Trophoblast cell (in vitro differentiated cells and primary cell): ENCODE results near the gene IKZF2.
"Not testable (repeated sequence)": the region's sequence is repeated elsewhere in the genome, so short reads cannot be mapped to it uniquely, and the experiment has no call there.

ENCODE experiments used
- DNase-seq, 2 donors: peaks; one replicate each; pipeline ENCODE4 v3.0.0-alpha.2; 2016
- H2AFZ ChIP-seq: 2 replicates; pipeline ENCODE4 v1.6.1; 2013; ENCODE audit warnings: low read length, moderate library complexity, mild to moderate bottlenecking; ENCODE audit not compliant: insufficient read depth, poor library complexity
- H2AK5ac ChIP-seq: 2 replicates; pipeline ENCODE4 v1.6.1; 2013; ENCODE audit warnings: mild to moderate bottlenecking, low read length
- H2BK120ac ChIP-seq: 2 replicates; pipeline ENCODE4 v1.6.1; 2013; ENCODE audit warnings: low read length, mild to moderate bottlenecking, moderate library complexity; ENCODE audit not compliant: insufficient read depth, poor library complexity
- H2BK12ac ChIP-seq: 2 replicates; pipeline ENCODE4 v1.6.1; 2013; ENCODE audit warnings: mild to moderate bottlenecking, low read length, moderate library complexity
- H2BK5ac ChIP-seq: 2 replicates; pipeline ENCODE4 v1.6.1; 2013; ENCODE audit warnings: low read length, low read depth, moderate library complexity, mild to moderate bottlenecking; ENCODE audit not compliant: poor library complexity
- H3K14ac ChIP-seq: 2 replicates; pipeline ENCODE4 v1.6.1; 2013; ENCODE audit warnings: mild to moderate bottlenecking, low read length
- H3K18ac ChIP-seq: 2 replicates; pipeline ENCODE4 v1.6.1; 2013; ENCODE audit warnings: mild to moderate bottlenecking, low read length
- H3K23ac ChIP-seq: 2 replicates; pipeline ENCODE4 v1.6.1; 2013; ENCODE audit warnings: low read length
- H3K27ac ChIP-seq: 2 replicates; pipeline ENCODE4 v1.5.1; 2013; ENCODE audit warnings: low read depth, mild to moderate bottlenecking, inconsistent platforms, low read length, moderate library complexity
- H3K27me3 ChIP-seq: 2 replicates; pipeline ENCODE4 v1.6.1; 2013; ENCODE audit warnings: inconsistent platforms, mild to moderate bottlenecking, low read length, moderate library complexity; ENCODE audit not compliant: insufficient read depth
- H3K36me3 ChIP-seq, 2 experiments: 1 replicate in 1 of 2; 2 replicates in 1 of 2; pipeline ENCODE4 v1.6.1; 2013; ENCODE audit warnings: low read length in 2 of 2, mild to moderate bottlenecking in 2 of 2, moderate library complexity in 1 of 2; ENCODE audit not compliant: insufficient read depth in 2 of 2, control insufficient read depth in 1 of 2
- H3K4ac ChIP-seq: 2 replicates; pipeline ENCODE4 v1.6.1; 2013; ENCODE audit warnings: low read depth, mild to moderate bottlenecking, low read length, moderate library complexity
- H3K4me1 ChIP-seq, 2 experiments: 1 replicate in 1 of 2; 2 replicates in 1 of 2; pipeline ENCODE4 v1.6.1; 2013; ENCODE audit warnings: low read length in 2 of 2, mild to moderate bottlenecking in 2 of 2, moderate library complexity in 1 of 2; ENCODE audit not compliant: insufficient read depth in 2 of 2, control insufficient read depth in 1 of 2
- H3K4me2 ChIP-seq: 2 replicates; pipeline ENCODE4 v1.6.1; 2013; ENCODE audit warnings: inconsistent platforms, mild to moderate bottlenecking, low read length, moderate library complexity
- H3K4me3 ChIP-seq: 2 replicates; pipeline ENCODE4 v1.5.1; 2013; ENCODE audit warnings: mild to moderate bottlenecking, low read depth, low read length, inconsistent platforms
- H3K79me1 ChIP-seq: one replicate; pipeline ENCODE4 v1.6.1; 2013; ENCODE audit warnings: low read length
- H3K79me2 ChIP-seq: 2 replicates; pipeline ENCODE4 v1.6.1; 2013; ENCODE audit warnings: low read length, mild to moderate bottlenecking; ENCODE audit not compliant: control insufficient read depth, insufficient read depth, poor library complexity
- H3K9ac ChIP-seq: 2 replicates; pipeline ENCODE4 v1.6.1; 2013; ENCODE audit warnings: mild to moderate bottlenecking, low read length
- H3K9me3 ChIP-seq: 2 replicates; pipeline ENCODE4 v1.6.1; 2013; ENCODE audit warnings: low read depth, mild to moderate bottlenecking, control low read depth, inconsistent platforms, low read length; ENCODE audit not compliant: insufficient read depth
- H4K12ac ChIP-seq: 2 replicates; pipeline ENCODE4 v1.6.1; 2013; ENCODE audit warnings: low read depth, mild to moderate bottlenecking, low read length, moderate library complexity
- H4K8ac ChIP-seq: 2 replicates; pipeline ENCODE4 v1.6.1; 2013; ENCODE audit warnings: low read depth, mild to moderate bottlenecking, low read length, moderate library complexity
- H4K91ac ChIP-seq: one replicate; pipeline ENCODE4 v1.6.1; 2013; ENCODE audit warnings: low read depth, mild to moderate bottlenecking, low read length, moderate library complexity
- WGBS: extraction: QIAGEN DNeasy Blood & Tissue Kit; methylation state at CpG from one replicate; pipeline ENCODE4 v1.1.7; 2013; ENCODE audit warnings: missing lambda C conversion rate; ENCODE audit not compliant: insufficient read length, insufficient coverage; ENCODE audit errors: extremely low coverage; 5-methylcytosine and 5-hydroxymethylcytosine counted together

Gene IKZF2

GRCh38 chr2:213020913-213021312 lies 130.5 kb downstream of the IKZF2 start:
- H2BK5ac ChIP-seq, H3K79me1 ChIP-seq, DNase-seq, H3K4me3 ChIP-seq, H3K14ac ChIP-seq, H3K36me3 ChIP-seq, H3K4me2 ChIP-seq, H4K8ac ChIP-seq, H3K9me3 ChIP-seq, H4K91ac ChIP-seq, H3K18ac ChIP-seq, H3K27ac ChIP-seq, H3K4ac ChIP-seq, H3K79me2 ChIP-seq, H2BK12ac ChIP-seq, H3K23ac ChIP-seq, H3K27me3 ChIP-seq, H3K9ac ChIP-seq, H3K4me1 ChIP-seq, H2AK5ac ChIP-seq, H4K12ac ChIP-seq, H2BK120ac ChIP-seq, H2AFZ ChIP-seq: not testable (repeated sequence)
- WGBS = no CpG with 5 or more reads among the region's 6 CpGs

DNA sequence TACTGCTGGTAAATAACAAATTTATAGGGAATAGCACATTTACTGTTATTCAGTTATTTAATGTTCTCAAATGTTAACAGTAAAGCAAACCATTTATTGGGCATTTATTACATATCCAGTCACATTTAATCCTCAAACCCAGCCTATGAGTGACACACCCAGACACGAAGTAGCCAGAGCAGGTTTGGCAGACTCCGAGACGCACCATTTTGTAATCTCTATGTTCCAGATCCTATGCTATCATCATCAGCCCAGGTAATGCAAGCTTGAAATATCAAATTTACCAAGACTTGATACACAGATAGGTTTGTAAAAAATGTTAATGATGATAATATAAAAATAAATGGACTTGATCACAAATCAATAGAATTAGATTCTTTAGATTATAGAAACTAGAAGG lies 131.1 kb downstream of the IKZF2 start:
- DNase-seq = no peak
- Histone ChIP-seq H3K18ac (no peak overlapping the region), H3K14ac (no peak overlapping the region), H2BK5ac (no peak overlapping the region), H3K79me2 (no peaks in the 10 kb centered on the region), H4K91ac (no peak overlapping the region), H2BK120ac (no peak overlapping the region), H3K23ac (no peak overlapping the region), H4K12ac (no peak overlapping the region), H2AK5ac (no peak overlapping the region), H3K27me3 (no peaks in the 10 kb centered on the region), H3K4me1 (no peaks in the 10 kb centered on the region), H3K4me3 (no peak overlapping the region), H4K8ac (no peak overlapping the region), H2BK12ac (no peak overlapping the region), H3K79me1 (no peaks in the 10 kb centered on the region), H3K9me3 (no peaks in the 10 kb centered on the region), H3K9ac (no peak overlapping the region), H3K36me3 (no peaks in the 10 kb centered on the region), H3K4ac (no peak overlapping the region), H2AFZ (no peak overlapping the region), H3K4me2 (no peak overlapping the region), H3K27ac (no peak overlapping the region)
- no CpG with 5 or more reads among the region's 3 CpGs for WGBS

GRCh38 chr2:213019368-213019767 lies 132.0 kb downstream of the IKZF2 start:
- H4K12ac ChIP-seq = no peak overlapping the region
- H2AK5ac ChIP-seq = no peak overlapping the region
- no CpG with 5 or more reads among the region's 2 CpGs for WGBS
- H3K18ac ChIP-seq = no peak overlapping the region
- no peak overlapping the region for H2AFZ ChIP-seq
- H3K4me1 ChIP-seq = no peaks in the 10 kb centered on the region
- no peak overlapping the region for H2BK5ac ChIP-seq
- no peaks in the 10 kb centered on the region for H3K36me3 ChIP-seq
- no peak overlapping the region for H2BK12ac ChIP-seq
- H3K14ac ChIP-seq = no peak overlapping the region
- no peak overlapping the region for H3K4me2 ChIP-seq
- no peaks in the 10 kb centered on the region for H3K79me2 ChIP-seq
- H3K23ac ChIP-seq = no peak overlapping the region
- DNase-seq = no peak
- H3K79me1 ChIP-seq = no peaks in the 10 kb centered on the region
- H3K9me3 ChIP-seq = no peaks in the 10 kb centered on the region
- no peak overlapping the region for H3K27ac ChIP-seq
- no peak overlapping the region for H3K4ac ChIP-seq
- H4K8ac ChIP-seq = no peak overlapping the region
- H3K9ac ChIP-seq = no peak overlapping the region
- no peaks in the 10 kb centered on the region for H3K27me3 ChIP-seq
- no peak overlapping the region for H3K4me3 ChIP-seq
- H2BK120ac ChIP-seq = no peak overlapping the region
- no peak overlapping the region for H4K91ac ChIP-seq

DNA sequence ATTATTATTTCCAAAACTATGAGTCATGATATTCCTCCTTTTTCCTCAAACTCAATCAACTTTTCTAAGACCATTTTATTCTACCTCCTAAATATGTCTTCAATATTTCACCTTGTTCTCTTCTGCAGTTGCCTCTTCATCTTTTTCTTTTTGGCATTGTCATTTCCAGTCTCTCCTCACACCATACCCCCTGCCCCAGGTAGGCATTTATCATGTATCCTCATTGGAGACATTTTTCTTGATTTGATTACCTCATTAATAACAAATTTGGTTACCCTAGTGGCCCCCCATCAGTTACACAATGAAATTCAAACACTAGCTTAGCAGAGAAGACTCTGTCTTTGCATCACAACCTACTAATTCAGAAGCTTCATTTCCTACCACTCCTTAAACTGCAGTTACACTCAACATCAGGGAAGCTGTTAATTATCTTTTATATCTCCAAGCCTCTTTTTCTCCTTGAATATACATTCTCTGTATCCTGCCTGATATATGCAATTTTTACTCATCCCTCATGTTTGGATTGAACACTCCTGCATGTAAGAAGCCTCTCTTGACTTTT lies 133.0 kb downstream of the IKZF2 start:
- Histone ChIP-seq H2BK120ac (no peak overlapping the region), H3K18ac (no peak overlapping the region), H4K91ac (no peak overlapping the region), H3K23ac (no peak overlapping the region), H3K4ac (no peak overlapping the region), H2AFZ (no peak overlapping the region), H3K27me3 (no peaks in the 10 kb centered on the region), H2BK12ac (no peak overlapping the region), H3K9me3 (no peaks in the 10 kb centered on the region), H4K12ac (no peak overlapping the region), H3K4me3 (no peak overlapping the region), H3K79me1 (no peaks in the 10 kb centered on the region), H3K27ac (no peak overlapping the region), H3K79me2 (no peaks in the 10 kb centered on the region), H2AK5ac (no peak overlapping the region), H4K8ac (no peak overlapping the region), H3K36me3 (no peaks in the 10 kb centered on the region), H3K4me1 (no peaks in the 10 kb centered on the region), H3K4me2 (no peak overlapping the region), H3K14ac (no peak overlapping the region), H2BK5ac (no peak overlapping the region), H3K9ac (no peak overlapping the region)
- DNase-seq = no peak
